Measurements from ENCODE around the gene SFMBT2. TPM values are rescaled to one million over a fixed set of nuclear protein-coding genes. Genes with fewer than 3 reads are reported as not detected.

SFMBT2 gene
- total and polyA plus RNA-seq, 8 donors = 4.1 to 12.6 (median 5.2) TPM

GRCh38 chr10:7370511-7370910 lies 40.3 kb downstream of the SFMBT2 start:
- H3K9me3 ChIP-seq = no peaks in the 10 kb centered on the region
- H3K27me3 ChIP-seq = no peaks in the 10 kb centered on the region
- no peak for ATAC-seq
- no peak overlapping the region for H3K27ac ChIP-seq
- intact Hi-C loops (cut with DNase I) = no loop called here
- no peak for TF ChIP-seq CTCF (IDR thresholded peaks at IDR 0.05)
- no peaks in the 10 kb centered on the region for H3K4me1 ChIP-seq
- peaks cover 0 to 50% of the 10 kb centered on the region in 2 donors for H3K36me3 ChIP-seq
- DNase-seq = no peak
- H3K4me3 ChIP-seq = no peak overlapping the region

- Histone ChIP-seq H3K4me3 (no peak overlapping the region), H3K36me3 (peaks cover 0 to 52% of the 10 kb centered on the region in 2 donors), H3K27ac (no peak overlapping the region), H3K27me3 (no peaks in the 10 kb centered on the region), H3K9me3 (peaks cover 0 to 5% of the 10 kb centered on the region in 2 donors), H3K4me1 (no peaks in the 10 kb centered on the region)
- no peak for TF ChIP-seq CTCF (IDR thresholded peaks at IDR 0.05)
- ATAC-seq (peak; percentile 79), DNase-seq (no peak)
- intact Hi-C loops (cut with DNase I) = no loop called here
Observed at GRCh38 chr10:7365027-7365745, 45.6 kb downstream of the SFMBT2 start.

- Histone ChIP-seq H3K27me3 (no peaks in the 10 kb centered on the region), H3K4me1 (no peaks in the 10 kb centered on the region), H3K27ac (no peak overlapping the region), H3K9me3 (peaks cover 0 to 5% of the 10 kb centered on the region in 2 donors), H3K36me3 (peaks cover 0 to 44% of the 10 kb centered on the region in 2 donors), H3K4me3 (no peak overlapping the region)
- TF ChIP-seq CTCF (IDR thresholded peaks at IDR 0.05) = no peak
- intact Hi-C loops (cut with DNase I) = no loop called here
- ATAC-seq (peak; percentile 56), DNase-seq (no peak)
Observed at GRCh38 chr10:7364474-7364873, 46.4 kb downstream of the SFMBT2 start.

GRCh38 chr10:7363700-7364099 lies 47.1 kb downstream of the SFMBT2 start:
- H3K9me3 ChIP-seq = peaks cover 0 to 5% of the 10 kb centered on the region in 2 donors
- H3K36me3 ChIP-seq = peaks cover 0 to 42% of the 10 kb centered on the region in 2 donors
- no peak overlapping the region for H3K4me3 ChIP-seq
- H3K27me3 ChIP-seq = no peaks in the 10 kb centered on the region
- ATAC-seq (no peak), DNase-seq (no peak)
- intact Hi-C loops (cut with DNase I) = no loop called here
- H3K4me1 ChIP-seq = no peaks in the 10 kb centered on the region
- no peak overlapping the region for H3K27ac ChIP-seq
- no peak for TF ChIP-seq CTCF (IDR thresholded peaks at IDR 0.05)

GRCh38 chr10:7362471-7362870 lies 48.4 kb downstream of the SFMBT2 start:
- H3K9me3 ChIP-seq = peaks cover 0 to 5% of the 10 kb centered on the region in 2 donors
- H3K36me3 ChIP-seq = peaks cover 0 to 33% of the 10 kb centered on the region in 2 donors
- intact Hi-C loops (cut with DNase I) = no loop called here
- DNase-seq = no peak
- ATAC-seq = no peak
- no peaks in the 10 kb centered on the region for H3K4me1 ChIP-seq
- TF ChIP-seq CTCF (IDR thresholded peaks at IDR 0.05) = no peak
- H3K4me3 ChIP-seq = no peak overlapping the region
- H3K27me3 ChIP-seq = no peaks in the 10 kb centered on the region
- no peak overlapping the region for H3K27ac ChIP-seq

All from left lung (tissue), 10 donors.